HEK293 (cell line): ENCODE results near the gene OCIAD1.

Experiments used
- KLF17 ChIP-seq: fragments of 450-650 bp; formaldehyde crosslinking; IDR thresholded peaks from 2 replicates; pipeline ENCODE4 v1.5.1; 2016; ENCODE audit warnings: missing biosample characterization, missing genetic modification characterization
- MYNN ChIP-seq: fragments of 450-650 bp; formaldehyde crosslinking; IDR thresholded peaks from 2 replicates; pipeline ENCODE4 v1.5.1; 2016; ENCODE audit warnings: missing biosample characterization, missing genetic modification characterization, borderline replicate concordance
- PBX3 ChIP-seq: sonication (generic); formaldehyde crosslinking; IDR thresholded peaks from 2 replicates; pipeline ENCODE4 v1.8.1; 2022; ENCODE audit warnings: mild to moderate bottlenecking, moderate library complexity, missing genetic modification reagents
- PRDM4 ChIP-seq: fragments of 450-650 bp; formaldehyde crosslinking; IDR thresholded peaks from 2 replicates; pipeline ENCODE4 v1.5.1; 2017; ENCODE audit warnings: missing biosample characterization, missing genetic modification characterization
- RBAK ChIP-seq: fragments of 450-650 bp; formaldehyde crosslinking; IDR thresholded peaks from 2 replicates; pipeline ENCODE4 v1.5.1; 2016; ENCODE audit warnings: missing biosample characterization, missing genetic modification characterization
- ZNF354C ChIP-seq: fragments of 450-650 bp; formaldehyde crosslinking; IDR thresholded peaks from 2 replicates; pipeline ENCODE4 v1.5.1; 2016; ENCODE audit warnings: missing biosample characterization, missing genetic modification characterization, low read depth, borderline replicate concordance
- ZNF629 ChIP-seq: fragments of 450-650 bp; formaldehyde crosslinking; IDR thresholded peaks from 2 replicates; pipeline ENCODE4 v1.5.1; 2017; ENCODE audit warnings: missing biosample characterization, missing genetic modification characterization
- TF ChIP-seq, protein P1 (sequence below): fragments of 450-650 bp; formaldehyde crosslinking; IDR thresholded peaks from 2 replicates; pipeline ENCODE4 v1.5.1; 2016; ENCODE audit warnings: missing biosample characterization, missing genetic modification characterization
- TF ChIP-seq, protein P2 (sequence below): fragments of 450-650 bp; formaldehyde crosslinking; IDR thresholded peaks from 2 replicates; pipeline ENCODE4 v1.5.1; 2016; ENCODE audit warnings: missing biosample characterization, missing genetic modification characterization, low read depth

DNA sequence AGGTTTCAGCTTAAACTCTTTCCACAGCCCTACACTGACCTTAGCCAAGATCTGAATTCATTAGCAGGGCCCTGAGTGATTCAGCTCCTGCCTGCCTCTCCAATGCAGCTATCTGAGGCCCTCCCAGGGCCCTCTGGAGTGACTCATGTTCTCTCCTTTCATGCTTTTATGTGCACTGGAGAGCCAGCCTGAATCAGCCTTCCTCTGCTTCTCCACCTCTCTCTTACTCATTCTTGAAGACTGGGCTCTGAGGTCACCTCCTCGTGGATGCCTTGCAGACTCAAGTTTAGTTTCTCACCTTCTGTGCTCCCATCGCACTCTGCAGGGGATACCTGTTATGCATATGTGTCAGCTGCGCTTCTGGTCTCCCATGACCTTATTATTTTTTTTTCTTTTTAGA, 78.8 kb downstream of the OCIAD1 start:
- no peak for TF ChIP-seq PRDM4
- peak; percentile 62; the same call in 1 of the 2 replicates for TF ChIP-seq MYNN (tag by site-specific recombination)
- TF ChIP-seq, protein P1, sequence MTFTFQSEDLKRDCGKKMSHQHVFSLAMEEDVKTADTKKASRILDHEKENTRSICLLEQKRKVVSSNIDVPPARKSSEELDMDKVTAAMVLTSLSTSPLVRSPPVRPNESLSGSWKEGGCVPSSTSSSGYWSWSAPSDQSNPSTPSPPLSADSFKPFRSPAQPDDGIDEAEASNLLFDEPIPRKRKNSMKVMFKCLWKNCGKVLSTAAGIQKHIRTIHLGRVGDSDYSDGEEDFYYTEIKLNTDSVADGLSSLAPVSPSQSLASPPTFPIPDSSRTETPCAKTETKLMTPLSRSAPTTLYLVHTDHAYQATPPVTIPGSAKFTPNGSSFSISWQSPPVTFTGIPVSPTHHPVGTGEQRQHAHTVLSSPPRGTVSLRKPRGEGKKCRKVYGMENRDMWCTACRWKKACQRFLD (tag by site-specific recombination): no peak
- TF ChIP-seq ZNF354C (tag by site-specific recombination): no peak
- peak; percentile 96 for TF ChIP-seq RBAK (tag by site-specific recombination)
- 0 out of 2 replicates have a peak, but pooled peaks have one; percentile 33 for TF ChIP-seq ZNF629 (tag by site-specific recombination)
- no peak for TF ChIP-seq KLF17 (tag by site-specific recombination)
- TF ChIP-seq, protein P2, sequence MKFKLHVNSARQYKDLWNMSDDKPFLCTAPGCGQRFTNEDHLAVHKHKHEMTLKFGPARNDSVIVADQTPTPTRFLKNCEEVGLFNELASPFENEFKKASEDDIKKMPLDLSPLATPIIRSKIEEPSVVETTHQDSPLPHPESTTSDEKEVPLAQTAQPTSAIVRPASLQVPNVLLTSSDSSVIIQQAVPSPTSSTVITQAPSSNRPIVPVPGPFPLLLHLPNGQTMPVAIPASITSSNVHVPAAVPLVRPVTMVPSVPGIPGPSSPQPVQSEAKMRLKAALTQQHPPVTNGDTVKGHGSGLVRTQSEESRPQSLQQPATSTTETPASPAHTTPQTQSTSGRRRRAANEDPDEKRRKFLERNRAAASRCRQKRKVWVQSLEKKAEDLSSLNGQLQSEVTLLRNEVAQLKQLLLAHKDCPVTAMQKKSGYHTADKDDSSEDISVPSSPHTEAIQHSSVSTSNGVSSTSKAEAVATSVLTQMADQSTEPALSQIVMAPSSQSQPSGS (tag by site-specific recombination): no peak
- no peak for TF ChIP-seq PBX3 (CRISPR knock-in tag)
